ENCODE data around the gene CDKN1B. TPM values are rescaled to one million over a fixed set of nuclear protein-coding genes. Genes with fewer than 3 reads are reported as not detected.

The CDKN1B gene
- total and polyA plus RNA-seq, 2 of the 13 experiments (the other 11 are each of a cell fraction or from before 2014, with no cell fraction given) = 20.1 to 37.2 TPM

- TF ChIP-seq HMGXB4 (CRISPR knock-in tag; IDR thresholded peaks at IDR 0.05; ENCODE audit: borderline replicate concordance in 1 of 2, low read depth in 1 of 2) = peak in 1 of 2 experiments; percentile 69; a peak in 2 of 4 replicates
- TF ChIP-seq SNRNP70 (IDR thresholded peaks at IDR 0.05; ENCODE audit: low read depth, low read length) = no peak
- TF ChIP-seq UBTF (CRISPR knock-in tag; IDR thresholded peaks at IDR 0.05) = peak; percentile 76
- TF ChIP-seq ZNF646 (CRISPR knock-in tag; IDR thresholded peaks at IDR 0.05) = no peak
- peak; percentile 43 for TF ChIP-seq SRSF1 (optimal IDR thresholded peaks at IDR 0.05; ENCODE audit: low read depth, low read length)
- no peak for TF ChIP-seq FOSL2 (CRISPR knock-in tag; IDR thresholded peaks at IDR 0.05)
- peak; percentile 54 for TF ChIP-seq ZBTB14 (CRISPR knock-in tag; IDR thresholded peaks at IDR 0.05)
- TF ChIP-seq HNRNPUL1 (IDR thresholded peaks at IDR 0.05; ENCODE audit: low read depth, low read length) = no peak
- TF ChIP-seq IKZF5 (CRISPR knock-in tag; IDR thresholded peaks at IDR 0.05) = no peak
- TF ChIP-seq BCL3 (CRISPR knock-in tag; IDR thresholded peaks at IDR 0.05) = 0 out of 2 replicates have a peak, but pooled peaks have one; percentile 34
Observed at GRCh38 chr12:12723681-12724420, 6.7 kb downstream of the CDKN1B start (continued).
